K562 (cell line): ENCODE results near the gene ARHGEF40. TPM values are rescaled to one million over a fixed set of nuclear protein-coding genes. Genes with fewer than 3 reads are reported as not detected.
A peak's percentile ranks its signal among the peaks of the same experiment; 100 is the strongest.

Source experiments
- ATAC-seq: fragments of 200-7000 bp; cut with Tn5 transposase; 3 replicates; pipeline ENCODE4 v1.9.1; 2020; ENCODE audit warnings: moderate library complexity
- BruUV-seq: library from RNA; stranded (reverse); fragments of 400-500 nt; replicated peaks from 2 replicates; lab custom pipeline; 2021; lab: Mats Ljungman, UMichigan
- CTCF ChIA-PET: fragments of 300-600 bp; formaldehyde crosslinking; extraction: SDS; loops from one replicate; lab custom pipeline; 2021; ENCODE audit warnings: low intra/inter-chr PET ratio; lab: Yijun Ruan, JAX
- POLR2A ChIA-PET: fragments of 300-600, 350-650 bp; sonication (Branson Sonifier 250); formaldehyde crosslinking; extraction: SDS; loops from one replicate; lab custom pipeline; 2021; ENCODE audit warnings: antibody characterized with exemption, inconsistent platforms; lab: Yijun Ruan, JAX
- DNase-seq, 4 experiments: peaks; one replicate each; pipeline versions ENCODE4 v3.0.0 to v3.0.0-alpha.2; 2011 to 2018; ENCODE audit warnings: low spot score in 3 of 4, mixed read lengths in 3 of 4; ENCODE audit errors: extremely low read depth in 1 of 4
- FAIRE-seq: peaks from 2 replicates; lab custom pipeline; 2011; peaks lifted over from hg19 to GRCh38; lab: Jason Lieb, UNC
- H2AFZ ChIP-seq: 2 replicates; pipeline ENCODE4 v1.6.0; 2011; ENCODE audit warnings: low read depth, low read length, control low read depth, inconsistent platforms
- H3K27ac ChIP-seq: fragments of 200-600 bp; 3 replicates; pipeline ENCODE4 v1.8.0; 2011; ENCODE audit warnings: low read depth, mild to moderate bottlenecking, control low read depth, inconsistent platforms, low read length, moderate library complexity, mixed read lengths; ENCODE audit errors: extremely low read depth
- H3K27me3 ChIP-seq, 2 experiments: fragments of 300-600 bp in 1 of 2; 2 replicates in 1 of 2; 3 replicates in 1 of 2; pipeline versions ENCODE4 v1.6.0 to v1.8.0; 2011; ENCODE audit warnings: inconsistent platforms in 2 of 2, low read length in 2 of 2, mild to moderate bottlenecking in 1 of 2, mixed read lengths in 1 of 2, moderate library complexity in 1 of 2; ENCODE audit not compliant: control insufficient read depth in 2 of 2, insufficient read depth in 2 of 2
- H3K36me3 ChIP-seq: fragments of 300-600 bp; 3 replicates; pipeline ENCODE4 v1.8.0; 2011; ENCODE audit warnings: mild to moderate bottlenecking, low read length, inconsistent platforms; ENCODE audit not compliant: control insufficient read depth, insufficient read depth
- H3K4me1 ChIP-seq, 2 experiments: fragments of 200-600 bp in 1 of 2; replicated peaks in 1 of 2; 2 replicates in 1 of 2; 3 replicates in 1 of 2; pipeline versions ENCODE4 v1.5.1 to v1.8.0; 2011; ENCODE audit warnings: inconsistent platforms in 2 of 2, low read length in 2 of 2, mild to moderate bottlenecking in 1 of 2, mixed read lengths in 1 of 2, moderate library complexity in 1 of 2; ENCODE audit not compliant: control insufficient read depth in 2 of 2, insufficient read depth in 2 of 2
- H3K4me2 ChIP-seq: 2 replicates; pipeline ENCODE4 v1.6.1; 2011; ENCODE audit warnings: low read length, control low read depth, inconsistent platforms, mixed read lengths; ENCODE audit not compliant: insufficient read depth
- H3K4me3 ChIP-seq: fragments of 200-600 bp; sonication (generic), shearing (Covaris generic); 2 replicates; pipeline ENCODE4 v1.5.1; 2016; ENCODE audit warnings: control low read depth, inconsistent platforms
- H3K79me2 ChIP-seq: fragments of 200-600 bp; 3 replicates; pipeline ENCODE4 v1.8.0; 2011; ENCODE audit warnings: low read length, inconsistent platforms; ENCODE audit not compliant: control insufficient read depth, insufficient read depth
- H3K9ac ChIP-seq, 2 experiments: 2 replicates each; pipeline versions ENCODE4 v1.6.0 to v1.6.1; 2011; ENCODE audit warnings: low read depth in 2 of 2, low read length in 2 of 2, control low read depth in 1 of 2, inconsistent platforms in 1 of 2, mild to moderate bottlenecking in 1 of 2, mixed read lengths in 1 of 2; ENCODE audit not compliant: insufficient read depth in 1 of 2
- H3K9me1 ChIP-seq: one replicate; pipeline ENCODE4 v1.6.0; 2011; ENCODE audit warnings: inconsistent platforms, mild to moderate bottlenecking, low read length, moderate library complexity; ENCODE audit not compliant: control insufficient read depth, insufficient read depth
- H3K9me3 ChIP-seq: replicated peaks from 2 replicates; pipeline ENCODE4 v1.5.1; 2011; ENCODE audit warnings: low read depth, low read length, inconsistent platforms; ENCODE audit not compliant: control insufficient read depth, insufficient read depth
- H4K20me1 ChIP-seq: replicated peaks from 2 replicates; pipeline ENCODE4 v1.6.1; 2011; ENCODE audit warnings: low read length, inconsistent platforms, mixed read lengths; ENCODE audit not compliant: control insufficient read depth, insufficient read depth
- EP300 ChIP-seq: IDR thresholded peaks from 2 replicates; pipeline ENCODE4 v1.6.1; 2012; ENCODE audit warnings: low read length, improper control_type of control experiment
- GATAD2B ChIP-seq: fragments of 450-650 bp; IDR thresholded peaks from 2 replicates; pipeline ENCODE4 v1.6.1; 2017; ENCODE audit warnings: mild to moderate bottlenecking, borderline replicate concordance
- HDAC2 ChIP-seq: fragments of 450-650 bp; IDR thresholded peaks from 2 replicates; pipeline ENCODE4 v1.6.1; 2016; ENCODE audit warnings: mild to moderate bottlenecking
- KDM1A ChIP-seq, 2 experiments: fragments of 450-650 bp; IDR thresholded peaks; 2 replicates each; pipeline ENCODE4 v1.6.1; 2016; ENCODE audit warnings: mild to moderate bottlenecking in 2 of 2
- MAFK ChIP-seq: IDR thresholded peaks from 2 replicates; pipeline ENCODE4 v1.6.1; 2011; ENCODE audit warnings: low read length, improper control_type of control experiment
- MECOM ChIP-seq: fragments of 250-450 bp; sonication (Bioruptor Pico); IDR thresholded peaks from 2 replicates; pipeline ENCODE4 v1.8.0; 2022; ENCODE audit warnings: inconsistent platforms
- MYC ChIP-seq, 2 experiments: fragments of 250-450 bp in 1 of 2; sonication (Bioruptor Pico) in 1 of 2; IDR thresholded peaks; 2 replicates each; pipeline versions ENCODE4 v1.5.1 to v1.6.1; 2012 to 2021; ENCODE audit warnings: low read depth in 2 of 2, borderline replicate concordance in 1 of 2, improper control_type of control experiment in 1 of 2, low read length in 1 of 2, mild to moderate bottlenecking in 1 of 2, moderate library complexity in 1 of 2
- SMAD4 ChIP-seq: fragments of 250-450 bp; sonication (Bioruptor Pico); conservative IDR thresholded peaks from 2 replicates; pipeline ENCODE4 v1.8.0; 2021; ENCODE audit warnings: inconsistent platforms, mild to moderate bottlenecking, moderate library complexity
- ZFX ChIP-seq: sonication (generic); formaldehyde crosslinking; IDR thresholded peaks from 2 replicates; pipeline ENCODE4 v1.8.0; 2022; ENCODE audit warnings: mild to moderate bottlenecking, missing genetic modification reagents, moderate library complexity
- ZNF830 ChIP-seq: fragments of 250-450 bp; sonication (Bioruptor Pico); IDR thresholded peaks from 2 replicates; pipeline ENCODE4 v1.5.0; 2021; ENCODE audit warnings: mild to moderate bottlenecking
- WGBS: fragments of 100-300 bp; shearing (Covaris generic); methylation state at CpG from one replicate; pipeline ENCODE4 v1.1.6; 2016; ENCODE audit warnings: low coverage, mixed read lengths; ENCODE audit not compliant: insufficient coverage; ENCODE audit errors: missing lambda C conversion rate; 5-methylcytosine and 5-hydroxymethylcytosine counted together
- in situ Hi-C: fragments of 300-500 bp; cut with MboI; formaldehyde crosslinking; loops from 4 replicates; pipeline ENCODE4 v1.15.0; 2018; ENCODE audit warnings: inconsistent platforms, mixed read lengths
- intact Hi-C: fragments of 100-400 bp; cut with micrococcal nuclease; formaldehyde crosslinking; loops from 2 replicates; pipeline ENCODE4 v1.14.2; 2022
- polyA plus RNA-seq, 8 experiments: library from polyadenylated mRNA; depleted of rRNA in 4 of 8; stranded (reverse) in 5 of 8; unstranded in 3 of 8; fragments of >200 nt; fragmentation: Nextera tagmentation in 2 of 8; fragmentation: Illumina TruSeq in 1 of 8; extraction: Ambion mirVana in 2 of 8; extraction: Trizol in 1 of 8; gene quantifications; 2 replicates each; pipeline versions ENCODE4 v1.2.1 to v1.2.3, GENCODE V29; 2011 to 2014; ENCODE audit warnings: inconsistent platforms in 1 of 8, missing spikeins in 1 of 8
- total RNA-seq, 7 experiments: library from RNA; depleted of rRNA in 6 of 7; stranded (reverse); fragments of >200 nt in 6 of 7; fragmentation: Illumina TruSeq in 2 of 7; extraction: Trizol in 2 of 7; gene quantifications; 2 replicates each; pipeline versions ENCODE4 v1.2.1 to v1.2.3, GENCODE V29; 2011 to 2021; ENCODE audit warnings: low replicate concordance in 1 of 7
- TF ChIP-seq, protein P1 (sequence below): sonication (generic); formaldehyde crosslinking; IDR thresholded peaks from 2 replicates; pipeline ENCODE4 v1.8.0; 2022; ENCODE audit warnings: mild to moderate bottlenecking, missing genetic modification reagents
- TF ChIP-seq, protein P2 (sequence below): fragments of 450-650 bp; IDR thresholded peaks from 2 replicates; pipeline ENCODE4 v1.6.1; 2018; ENCODE audit not compliant: partially characterized antibody
- TF ChIP-seq, protein P3 (sequence below): fragments of 450-650 bp; IDR thresholded peaks from 2 replicates; pipeline ENCODE4 v1.6.1; 2016

ARHGEF40 gene
- total and polyA plus RNA-seq, 9 of the 15 experiments (the other 6 are each of a cell fraction or from before 2014, with no cell fraction given) = 0.42 to 6.3 (median 3.8) TPM

DNA sequence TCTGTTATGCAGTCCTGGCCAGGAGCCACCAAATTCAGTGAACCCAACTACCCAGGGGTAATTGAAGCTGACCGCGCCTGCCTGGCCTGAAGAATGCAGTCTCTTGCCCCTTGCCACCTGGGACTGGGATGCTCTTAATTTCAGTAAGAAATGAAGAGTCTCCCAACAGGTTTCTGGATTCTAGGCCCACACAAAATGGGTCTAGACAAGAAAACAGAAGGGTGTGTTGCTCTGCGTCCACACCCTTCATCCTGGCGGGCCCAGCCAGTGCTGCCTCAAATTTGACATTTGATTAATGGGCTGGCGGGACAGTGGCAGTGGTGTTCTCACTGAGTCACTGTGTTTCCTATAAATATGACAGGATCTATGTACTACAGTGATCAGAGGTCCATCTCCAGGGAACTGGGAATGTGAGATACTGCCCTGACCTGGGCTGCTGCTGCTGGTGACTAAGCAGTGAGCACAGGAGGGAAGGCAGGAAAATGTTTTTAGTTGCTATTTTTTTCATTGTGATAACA, 37.2 kb downstream of the ARHGEF40 start:
- ChIA-PET POLR2A (interaction anchor here (0.6 kb wide), 1 partner anchor 44 kb away, joined by 3 read pairs; no protein-coding TSS in a partner anchor), CTCF (interaction anchor here (0.7 to 5.3 kb wide), 5 partner anchors 10 to 249 kb away, joined by 3 to 54 read pairs (median 4); partner anchors contain the start of gene ARHGEF40)
- Histone ChIP-seq H3K27me3 (no peaks in the 10 kb centered on the region), H3K4me3 (no peak overlapping the region), H3K79me2 (0 out of 3 replicates have a peak, but pooled peaks cover 6% of the 10 kb centered on the region), H3K27ac (peak overlapping the region; percentile 72), H3K9me1 (no peaks in the 10 kb centered on the region), H3K4me1 (peaks cover 37 to 50% of the 10 kb centered on the region in 2 experiments), H3K9me3 (no peaks in the 10 kb centered on the region), H2AFZ (peak overlapping the region; percentile 95), H3K36me3 (no peaks in the 10 kb centered on the region), H4K20me1 (no peaks in the 10 kb centered on the region), H3K4me2 (peak overlapping the region; percentile 49), H3K9ac (peak overlapping the region; percentile 29 to 87)
- no TSS peak for BruUV-seq
- in situ Hi-C loops (no loop called here), intact Hi-C loops (loop anchor here (2.0 kb wide), 1 partner anchor 27 kb away; no protein-coding TSS in a partner anchor)
- ATAC-seq (peak; percentile 39), FAIRE-seq (peak; percentile 81), DNase-seq (peak; percentile 25 to 87 (median 52))
- 3% methylated on average over 5 of the region's 5 CpGs for WGBS
- TF ChIP-seq KDM1A (IDR thresholded peaks at IDR 0.05) (peak; percentile 46 to 53; a peak in 3 of 4 replicates), GATAD2B (0 out of 2 replicates have a peak, but pooled peaks have one; percentile 61), ZFX (no peak), EP300 (peak; percentile 48; the same call in 1 of the 2 replicates), MAFK (peak; percentile 2; the same call in 1 of the 2 replicates), HDAC2 (0 out of 2 replicates have a peak, but pooled peaks have one; percentile 29), MECOM (CRISPR knock-in tag) (peak; percentile 58; the same call in 1 of the 2 replicates), SMAD4 (CRISPR knock-in tag) (peak; percentile 62; the same call in 1 of the 2 replicates), ZNF830 (no peak), MYC (IDR thresholded peaks at IDR 0.05; ENCODE audit: low read depth, low read length) (no peak), MYC (CRISPR knock-in tag; IDR thresholded peaks at IDR 0.05; ENCODE audit: borderline replicate concordance, low read depth) (no peak)
- TF ChIP-seq, protein P1, sequence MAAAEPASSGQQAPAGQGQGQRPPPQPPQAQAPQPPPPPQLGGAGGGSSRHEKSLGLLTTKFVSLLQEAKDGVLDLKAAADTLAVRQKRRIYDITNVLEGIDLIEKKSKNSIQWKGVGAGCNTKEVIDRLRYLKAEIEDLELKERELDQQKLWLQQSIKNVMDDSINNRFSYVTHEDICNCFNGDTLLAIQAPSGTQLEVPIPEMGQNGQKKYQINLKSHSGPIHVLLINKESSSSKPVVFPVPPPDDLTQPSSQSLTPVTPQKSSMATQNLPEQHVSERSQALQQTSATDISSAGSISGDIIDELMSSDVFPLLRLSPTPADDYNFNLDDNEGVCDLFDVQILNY (CRISPR knock-in tag) = no peak
- TF ChIP-seq, protein P2, sequence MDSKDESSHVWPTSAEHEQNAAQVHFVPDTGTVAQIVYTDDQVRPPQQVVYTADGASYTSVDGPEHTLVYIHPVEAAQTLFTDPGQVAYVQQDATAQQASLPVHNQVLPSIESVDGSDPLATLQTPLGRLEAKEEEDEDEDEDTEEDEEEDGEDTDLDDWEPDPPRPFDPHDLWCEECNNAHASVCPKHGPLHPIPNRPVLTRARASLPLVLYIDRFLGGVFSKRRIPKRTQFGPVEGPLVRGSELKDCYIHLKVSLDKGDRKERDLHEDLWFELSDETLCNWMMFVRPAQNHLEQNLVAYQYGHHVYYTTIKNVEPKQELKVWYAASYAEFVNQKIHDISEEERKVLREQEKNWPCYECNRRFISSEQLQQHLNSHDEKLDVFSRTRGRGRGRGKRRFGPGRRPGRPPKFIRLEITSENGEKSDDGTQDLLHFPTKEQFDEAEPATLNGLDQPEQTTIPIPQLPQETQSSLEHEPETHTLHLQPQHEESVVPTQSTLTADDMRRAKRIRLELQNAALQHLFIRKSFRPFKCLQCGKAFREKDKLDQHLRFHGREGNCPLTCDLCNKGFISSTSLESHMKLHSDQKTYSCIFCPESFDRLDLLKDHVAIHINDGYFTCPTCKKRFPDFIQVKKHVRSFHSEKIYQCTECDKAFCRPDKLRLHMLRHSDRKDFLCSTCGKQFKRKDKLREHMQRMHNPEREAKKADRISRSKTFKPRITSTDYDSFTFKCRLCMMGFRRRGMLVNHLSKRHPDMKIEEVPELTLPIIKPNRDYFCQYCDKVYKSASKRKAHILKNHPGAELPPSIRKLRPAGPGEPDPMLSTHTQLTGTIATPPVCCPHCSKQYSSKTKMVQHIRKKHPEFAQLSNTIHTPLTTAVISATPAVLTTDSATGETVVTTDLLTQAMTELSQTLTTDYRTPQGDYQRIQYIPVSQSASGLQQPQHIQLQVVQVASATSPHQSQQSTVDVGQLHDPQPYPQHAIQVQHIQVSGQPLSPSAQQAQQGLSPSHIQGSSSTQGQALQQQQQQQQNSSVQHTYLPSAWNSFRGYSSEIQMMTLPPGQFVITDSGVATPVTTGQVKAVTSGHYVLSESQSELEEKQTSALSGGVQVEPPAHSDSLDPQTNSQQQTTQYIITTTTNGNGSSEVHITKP = peak; percentile 31
- TF ChIP-seq, protein P3, sequence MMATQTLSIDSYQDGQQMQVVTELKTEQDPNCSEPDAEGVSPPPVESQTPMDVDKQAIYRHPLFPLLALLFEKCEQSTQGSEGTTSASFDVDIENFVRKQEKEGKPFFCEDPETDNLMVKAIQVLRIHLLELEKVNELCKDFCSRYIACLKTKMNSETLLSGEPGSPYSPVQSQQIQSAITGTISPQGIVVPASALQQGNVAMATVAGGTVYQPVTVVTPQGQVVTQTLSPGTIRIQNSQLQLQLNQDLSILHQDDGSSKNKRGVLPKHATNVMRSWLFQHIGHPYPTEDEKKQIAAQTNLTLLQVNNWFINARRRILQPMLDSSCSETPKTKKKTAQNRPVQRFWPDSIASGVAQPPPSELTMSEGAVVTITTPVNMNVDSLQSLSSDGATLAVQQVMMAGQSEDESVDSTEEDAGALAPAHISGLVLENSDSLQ = peak; percentile 89
